WERI-Rb-1 (cell line): ENCODE measurements around the gene ATP1A4.
"Not testable (repeated sequence)": the region's sequence is repeated elsewhere in the genome, so short reads cannot be mapped to it uniquely, and the experiment has no call there.

ENCODE experiments used
- DNase-seq: peaks from one replicate; pipeline ENCODE4 v3.0.0-alpha.2; 2020
- H3K27ac ChIP-seq: fragments of 250-450 bp; sonication (Bioruptor Pico); 2 replicates; pipeline ENCODE4 v1.5.1; 2020; ENCODE audit warnings: mild to moderate bottlenecking, moderate library complexity
- H3K27me3 ChIP-seq: fragments of 250-450 bp; sonication (Bioruptor Pico); 2 replicates; pipeline ENCODE4 v1.5.1; 2021; ENCODE audit warnings: mild to moderate bottlenecking, low read depth, moderate library complexity; ENCODE audit not compliant: insufficient read depth, severe bottlenecking
- H3K36me3 ChIP-seq: fragments of 250-450 bp; sonication (Bioruptor Pico); 2 replicates; pipeline ENCODE4 v1.5.1; 2020; ENCODE audit warnings: mild to moderate bottlenecking, moderate library complexity
- H3K4me3 ChIP-seq: 2 replicates; pipeline ENCODE4 v1.5.1; 2011; ENCODE audit warnings: low read depth, mild to moderate bottlenecking, control low read depth, low read length
- H3K9me3 ChIP-seq: fragments of 250-450 bp; sonication (Bioruptor Pico); 2 replicates; pipeline ENCODE4 v1.5.1; 2021; ENCODE audit warnings: mild to moderate bottlenecking, moderate library complexity; ENCODE audit not compliant: severe bottlenecking
- CTCF ChIP-seq: IDR thresholded peaks from 2 replicates; pipeline ENCODE4 v1.5.1; 2011; ENCODE audit warnings: low read depth, mild to moderate bottlenecking, control low read depth, inconsistent platforms, low read length

Gene ATP1A4

GRCh38 chr1:160125746-160126145 is 25.7 kb upstream of the ATP1A4 start:
- Histone ChIP-seq H3K9me3 (no peaks in the 10 kb centered on the region), H3K27ac (no peak overlapping the region), H3K27me3 (no peaks in the 10 kb centered on the region), H3K36me3 (no peaks in the 10 kb centered on the region), H3K4me3 (no peak overlapping the region)
- TF ChIP-seq CTCF, result no peak
- DNase-seq, result no peak

GRCh38 chr1:160126342-160126741 is 25.1 kb upstream of the ATP1A4 start:
- not testable (repeated sequence) for H3K9me3 ChIP-seq, H3K4me3 ChIP-seq, H3K27me3 ChIP-seq, DNase-seq, H3K27ac ChIP-seq, H3K36me3 ChIP-seq

GRCh38 chr1:160127381-160127780 is 24.0 kb upstream of the ATP1A4 start:
- TF ChIP-seq CTCF, result no peak
- Histone ChIP-seq H3K9me3 (no peaks in the 10 kb centered on the region), H3K27ac (no peak overlapping the region), H3K36me3 (no peaks in the 10 kb centered on the region), H3K4me3 (no peak overlapping the region), H3K27me3 (no peaks in the 10 kb centered on the region)
- no peak for DNase-seq

GRCh38 chr1:160127865-160128523 is 23.4 kb upstream of the ATP1A4 start:
- H3K36me3 ChIP-seq, result no peaks in the 10 kb centered on the region
- DNase-seq, result no peak

GRCh38 chr1:160128636-160129035 is 22.8 kb upstream of the ATP1A4 start:
- Histone ChIP-seq H3K9me3 (no peaks in the 10 kb centered on the region), H3K36me3 (no peaks in the 10 kb centered on the region), H3K4me3 (no peak overlapping the region), H3K27me3 (no peaks in the 10 kb centered on the region), H3K27ac (no peak overlapping the region)
- TF ChIP-seq CTCF, result no peak
- no peak for DNase-seq

More at GRCh38 chr1:160127865-160128523, 23.4 kb upstream of the ATP1A4 start:
- Histone ChIP-seq H3K9me3 (no peaks in the 10 kb centered on the region), H3K27ac (no peak overlapping the region), H3K27me3 (no peaks in the 10 kb centered on the region), H3K4me3 (no peak overlapping the region)
- TF ChIP-seq CTCF, result no peak

GRCh38 chr1:160129046-160129445 is 22.4 kb upstream of the ATP1A4 start:
- no peaks in the 10 kb centered on the region for H3K9me3 ChIP-seq
- H3K36me3 ChIP-seq, result no peaks in the 10 kb centered on the region
- H3K27me3 ChIP-seq, result no peaks in the 10 kb centered on the region
- no peak overlapping the region for H3K27ac ChIP-seq
- no peak for DNase-seq
- no peak for TF ChIP-seq CTCF
- no peak overlapping the region for H3K4me3 ChIP-seq
